NCI-H2227 (cell line): ENCODE measurements around the gene CLSTN2.

Experiments
- DNase-seq: peaks from one replicate; lab custom pipeline; 2025; ENCODE audit not compliant: unreplicated experiment; lab: John Stamatoyannopoulos, UW

Gene CLSTN2

DNA sequence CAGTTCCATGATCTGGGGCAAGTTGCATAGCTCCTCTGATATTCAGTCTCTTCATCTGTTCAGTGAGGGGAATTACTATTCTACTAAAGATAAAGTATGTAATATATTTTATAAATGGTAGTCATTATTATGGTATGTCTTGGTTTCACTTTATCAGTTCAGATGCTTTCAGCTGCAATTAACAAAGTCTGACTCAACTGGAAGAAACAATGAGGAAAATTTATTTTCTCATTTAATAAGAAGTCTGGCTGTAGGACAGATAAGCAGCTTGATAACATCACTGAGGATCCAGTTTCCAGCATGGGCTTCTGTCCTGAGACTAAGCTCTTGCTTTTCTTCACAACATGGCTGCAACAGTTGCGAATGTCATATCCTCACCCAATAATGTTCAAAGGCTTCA lies 388.6 kb downstream of the CLSTN2 start:
- DNase-seq = no peak

DNA sequence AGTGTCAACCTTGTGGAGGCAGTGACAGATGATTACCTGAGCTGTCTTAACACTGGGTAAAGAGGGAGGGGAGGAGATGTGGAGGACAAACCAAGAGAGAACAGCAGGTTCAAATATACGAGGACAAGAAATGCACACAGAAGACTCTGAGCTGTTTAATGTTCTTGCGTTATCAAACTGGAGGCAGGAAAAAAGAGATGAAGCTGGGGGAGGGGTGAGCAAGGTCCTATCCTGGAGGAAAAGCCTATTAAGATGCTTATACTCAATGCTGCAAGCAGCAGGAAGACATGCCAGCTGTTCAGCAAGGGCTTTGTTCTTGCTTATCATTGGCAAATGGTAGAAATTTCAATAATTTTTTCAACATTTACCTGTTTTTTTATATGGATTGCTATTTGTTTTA lies 397.1 kb downstream of the CLSTN2 start:
- DNase-seq = no peak

DNA sequence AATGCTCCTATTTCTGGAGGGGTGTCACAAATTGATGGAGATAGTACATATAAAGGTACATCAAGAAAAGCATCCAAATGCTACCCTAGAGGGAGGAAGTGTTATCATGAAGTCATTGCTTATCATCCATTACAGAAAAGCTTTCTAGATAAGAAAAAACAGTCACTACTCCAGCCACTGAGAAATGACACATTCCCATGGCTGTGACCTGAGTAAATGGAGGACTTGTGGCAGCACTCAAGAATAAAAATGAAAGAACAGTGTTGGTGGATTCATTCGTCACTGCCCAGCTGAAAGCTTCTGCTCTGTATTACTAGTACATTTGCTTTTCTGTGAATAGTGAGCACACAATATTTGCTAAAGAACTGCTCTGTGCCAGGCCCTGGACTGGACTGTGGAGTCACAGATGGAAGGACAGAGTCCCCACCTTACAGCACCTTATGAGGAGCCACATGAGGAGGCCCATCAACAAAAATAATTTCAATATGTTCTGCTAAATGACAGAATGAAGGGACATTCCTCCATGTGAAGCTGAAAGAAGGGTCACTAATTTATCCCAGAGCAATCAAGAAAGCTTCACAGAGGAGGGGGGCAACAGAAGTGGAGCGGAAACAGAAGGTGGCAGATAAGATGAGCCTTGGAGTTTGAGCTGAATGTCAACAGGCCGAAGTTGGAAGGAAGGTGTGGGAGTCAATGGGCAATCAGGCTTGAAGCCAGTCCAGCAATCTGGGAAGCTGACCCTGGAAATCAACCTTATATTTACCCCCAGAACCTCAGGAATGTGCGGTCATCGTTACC lies 399.3 kb downstream of the CLSTN2 start:
- DNase-seq = no peak

DNA sequence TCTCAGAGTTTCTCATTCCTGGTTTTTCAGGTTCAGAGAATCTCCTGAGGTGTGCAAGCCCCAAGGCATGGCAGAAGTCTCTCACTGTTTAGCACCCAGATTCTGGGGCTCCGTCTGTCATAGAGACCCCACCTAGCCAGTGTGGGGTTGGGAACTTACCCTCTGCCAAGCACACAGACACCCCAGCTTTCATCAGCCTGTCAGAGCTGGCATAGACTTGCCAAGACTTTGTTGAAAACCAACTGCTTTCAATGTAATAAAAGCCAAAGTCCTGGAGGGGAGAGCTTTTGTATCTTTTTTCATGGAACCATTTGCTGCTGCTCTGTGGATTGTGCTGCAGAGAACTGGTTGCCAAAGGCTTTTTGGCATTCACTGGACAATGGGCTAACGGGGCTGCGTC lies 401.5 kb downstream of the CLSTN2 start:
- DNase-seq = no peak

DNA sequence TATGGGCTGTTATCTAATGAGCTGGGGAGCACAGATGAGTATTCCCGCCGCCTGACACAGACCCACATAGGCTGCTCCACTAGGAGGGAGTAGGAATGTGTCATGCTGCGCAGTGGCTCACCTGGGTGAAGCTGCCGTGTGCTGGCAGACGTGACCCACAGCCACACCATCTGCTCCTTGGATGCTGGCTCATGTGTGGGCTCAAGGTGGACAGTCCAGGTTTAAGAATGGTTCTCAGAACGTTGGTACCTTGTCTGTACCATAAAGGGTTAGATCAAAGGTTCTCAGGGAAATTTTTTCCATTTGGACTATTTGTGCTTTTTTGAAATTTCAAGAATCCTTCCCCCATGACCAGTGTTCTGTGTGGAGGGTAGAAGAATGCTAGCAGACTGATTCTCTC lies 403.9 kb downstream of the CLSTN2 start:
- no peak for DNase-seq

DNA sequence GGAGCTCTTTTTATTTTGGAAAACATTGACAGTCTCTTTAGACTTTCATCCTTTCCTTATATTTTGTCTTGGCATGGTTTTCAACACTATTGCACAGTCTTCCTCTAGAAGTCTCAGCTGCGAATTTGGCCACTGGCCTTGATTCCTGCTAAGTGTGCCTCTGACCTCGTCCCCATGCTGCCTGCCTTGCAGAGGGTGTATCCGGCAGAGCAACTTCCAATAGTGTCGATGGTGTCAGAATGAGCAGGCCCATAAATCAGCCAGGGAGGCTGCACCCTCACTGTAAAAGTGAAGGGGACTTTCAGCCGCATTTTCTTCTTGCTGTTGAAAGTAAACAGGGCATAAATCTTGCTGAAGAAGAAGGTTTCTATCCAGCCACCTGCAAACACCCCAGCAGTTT lies 406.2 kb downstream of the CLSTN2 start:
- no peak for DNase-seq

DNA sequence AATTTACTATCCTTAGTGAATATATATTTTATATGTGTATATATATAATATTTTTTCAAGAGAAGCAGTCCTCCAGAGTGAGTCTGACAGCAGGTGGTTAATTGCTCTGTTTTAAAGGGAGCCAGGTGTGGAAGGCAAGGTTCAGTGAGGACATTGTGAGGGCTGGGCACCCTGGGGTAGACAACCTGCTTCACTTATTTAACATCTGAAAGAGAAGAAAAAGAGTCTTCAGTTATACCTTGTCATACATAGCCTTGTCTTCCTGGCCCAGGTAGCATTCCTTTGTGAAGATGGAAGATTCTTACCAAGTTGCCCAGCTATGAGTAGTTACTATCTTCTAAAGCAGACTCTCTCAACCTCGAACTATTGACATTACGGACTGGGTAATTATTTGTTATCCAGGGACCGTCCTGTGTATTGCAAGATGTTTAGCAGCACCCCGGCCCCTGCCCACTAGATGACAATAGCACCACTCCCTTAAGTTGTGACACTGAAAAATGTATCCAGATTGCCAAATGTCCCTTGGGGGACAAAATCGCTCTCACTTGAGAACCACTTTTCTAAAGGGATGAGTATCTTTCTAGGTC lies 406.9 kb downstream of the CLSTN2 start:
- no peak for DNase-seq

DNA sequence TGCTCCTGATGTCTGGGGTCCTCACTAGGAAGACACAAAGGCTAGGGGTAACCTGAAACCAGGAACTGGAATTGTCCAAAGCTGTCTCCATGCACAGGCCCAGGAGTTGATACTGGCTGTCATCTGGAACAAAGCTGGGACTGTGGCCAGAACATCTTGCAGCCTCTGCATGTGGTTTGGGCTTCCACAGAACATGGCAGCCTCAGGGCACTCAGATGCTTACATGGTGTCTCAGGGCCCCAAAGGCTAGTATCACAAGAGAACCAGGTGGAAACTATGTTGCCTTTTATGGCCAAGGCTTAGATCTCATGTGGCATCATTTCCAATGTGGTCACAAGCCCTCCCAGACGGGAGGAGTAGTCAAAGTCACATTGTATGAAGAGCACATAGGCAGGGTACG lies 407.7 kb downstream of the CLSTN2 start:
- no peak for DNase-seq

DNA sequence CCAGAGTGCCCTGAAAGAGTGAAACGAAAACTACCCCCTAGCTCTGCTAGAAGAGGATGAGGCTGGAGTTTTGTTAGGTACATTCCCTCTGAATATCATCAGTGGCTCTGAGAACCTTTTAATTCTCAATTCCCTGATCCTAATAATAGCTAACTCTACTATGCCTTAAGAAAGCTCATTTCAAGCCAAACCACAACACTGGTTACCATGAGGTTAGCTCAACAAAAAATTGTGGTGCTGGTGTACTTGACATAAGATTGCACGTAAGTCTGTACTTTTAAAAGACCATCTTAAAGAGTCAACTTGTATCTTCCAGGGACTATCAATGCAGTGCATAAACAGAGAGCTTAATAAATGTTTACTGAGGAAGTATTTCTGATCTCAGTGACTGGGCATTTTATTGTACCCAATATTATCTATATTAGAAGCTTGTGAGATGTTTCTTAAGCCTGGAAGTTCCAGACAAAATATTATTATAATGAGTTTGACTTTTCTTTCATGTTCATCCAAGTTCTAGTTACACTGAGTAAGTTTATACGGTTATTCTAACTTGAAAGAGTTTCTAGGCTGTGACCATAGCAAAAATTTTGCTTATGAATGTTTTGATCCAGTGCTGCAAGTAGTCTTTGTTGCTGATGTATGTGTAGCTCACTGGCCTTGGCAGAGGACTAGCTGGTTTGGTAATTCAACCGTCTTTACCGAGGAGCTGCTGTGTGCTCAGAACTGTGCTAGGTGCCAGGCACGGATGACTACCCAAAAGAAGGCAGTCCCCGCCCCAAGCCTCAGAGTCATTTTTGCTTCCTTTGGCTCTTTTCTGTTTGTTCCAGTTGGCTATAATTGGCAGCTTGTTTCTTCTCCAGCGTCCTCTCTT lies 408.5 kb downstream of the CLSTN2 start:
- no peak for DNase-seq

DNA sequence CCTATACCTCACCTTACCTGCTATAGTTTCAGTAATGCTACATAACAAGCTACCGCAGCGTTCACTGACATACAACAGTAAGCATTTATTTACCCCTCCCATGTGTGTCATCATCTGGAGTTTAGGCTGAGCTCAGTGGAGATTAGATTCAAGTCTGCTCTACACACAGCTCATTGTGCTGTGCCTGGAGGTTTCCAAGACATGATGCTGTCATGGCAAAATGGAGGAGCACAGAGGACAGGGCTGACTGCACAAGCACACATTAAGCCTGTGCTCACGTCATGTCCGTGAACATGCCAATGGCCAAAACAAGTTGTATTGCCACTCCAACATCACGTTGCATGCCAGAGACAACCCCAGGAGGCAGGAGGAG lies 409.1 kb downstream of the CLSTN2 start:
- no peak for DNase-seq

DNA sequence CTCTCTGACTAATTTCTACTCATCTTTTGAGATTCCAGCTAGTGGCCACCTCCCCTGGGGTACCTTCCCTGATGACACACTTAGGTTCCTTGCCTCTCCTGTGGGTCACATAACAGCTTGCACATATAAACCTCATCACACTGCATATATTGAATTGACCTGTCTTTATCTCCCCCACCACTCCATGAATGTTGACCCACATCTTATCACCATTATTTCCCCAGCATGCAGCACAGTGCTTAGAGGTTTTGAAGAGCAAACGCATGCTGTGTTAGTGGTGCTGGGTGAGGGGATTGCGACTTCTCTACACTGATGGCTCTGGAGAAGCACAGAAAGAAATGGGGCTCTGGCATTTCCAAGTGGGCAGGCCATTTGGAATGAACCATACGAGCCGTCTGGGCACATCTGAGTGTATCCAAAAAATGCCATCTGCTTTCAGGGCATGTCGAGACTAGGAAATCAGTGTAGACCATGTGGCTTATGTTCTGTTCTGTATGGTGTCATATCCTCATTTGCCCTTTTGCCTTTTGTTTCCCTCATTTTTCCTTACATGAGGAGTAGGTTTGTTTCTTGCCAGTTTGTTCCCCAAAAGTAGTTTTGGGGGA lies 409.7 kb downstream of the CLSTN2 start:
- peak; percentile 7 for DNase-seq

DNA sequence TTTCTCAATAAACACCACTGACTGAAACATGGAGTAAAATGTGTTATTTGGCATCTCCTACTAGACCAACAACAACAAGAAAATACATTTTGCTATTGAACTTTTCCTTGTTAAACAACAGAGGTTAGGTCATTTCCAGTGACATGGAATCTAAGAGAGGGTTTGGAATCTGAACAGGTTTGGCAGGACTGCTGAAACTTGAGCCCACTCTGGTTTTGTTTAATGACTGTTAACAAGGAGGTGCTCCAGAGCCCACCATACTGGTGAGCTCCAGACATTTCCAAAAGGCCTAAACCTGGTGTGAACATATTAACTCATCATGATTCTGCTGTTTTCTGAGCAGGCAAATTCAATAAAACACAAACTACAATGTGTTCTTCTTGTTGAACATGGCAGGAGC lies 412.2 kb downstream of the CLSTN2 start:
- no peak for DNase-seq

DNA sequence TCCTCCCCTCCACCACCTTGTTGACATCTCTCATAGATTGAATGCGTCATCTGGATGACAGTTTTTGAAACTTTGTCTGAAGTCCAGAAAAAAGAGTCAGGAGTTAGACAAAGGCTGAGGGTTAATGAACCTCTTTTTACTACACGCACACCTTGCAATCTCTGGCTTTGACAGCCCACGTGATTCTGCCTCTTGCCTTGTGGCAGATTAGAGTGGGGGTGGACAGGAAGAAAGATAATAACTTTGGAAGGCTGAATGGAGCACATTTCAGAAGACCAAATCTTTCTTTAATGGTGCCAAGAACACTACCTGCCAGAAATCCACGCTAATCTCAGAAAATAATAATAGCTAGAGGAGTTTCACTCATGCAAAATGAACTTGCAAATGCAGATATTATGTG lies 415.0 kb downstream of the CLSTN2 start:
- DNase-seq = no peak

DNA sequence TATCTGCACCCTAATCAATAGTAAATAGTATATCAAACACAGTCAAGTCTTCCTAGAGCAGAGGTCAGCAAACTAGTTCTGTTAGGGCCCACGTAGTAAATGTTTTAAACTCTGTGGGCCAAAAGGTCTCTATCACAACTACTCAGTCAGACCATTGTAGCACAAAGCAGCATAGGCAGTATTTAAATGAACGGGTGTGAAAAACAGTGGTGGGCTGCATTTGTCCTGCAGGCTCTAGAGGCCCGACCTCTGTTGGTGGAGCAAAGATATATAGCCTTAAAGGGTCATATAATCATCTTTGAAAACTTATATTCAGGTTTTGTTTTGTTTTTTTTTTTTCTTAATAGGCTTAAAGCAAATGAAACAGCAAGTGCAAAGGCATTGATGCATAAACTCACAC lies 416.5 kb downstream of the CLSTN2 start:
- no peak for DNase-seq

DNA sequence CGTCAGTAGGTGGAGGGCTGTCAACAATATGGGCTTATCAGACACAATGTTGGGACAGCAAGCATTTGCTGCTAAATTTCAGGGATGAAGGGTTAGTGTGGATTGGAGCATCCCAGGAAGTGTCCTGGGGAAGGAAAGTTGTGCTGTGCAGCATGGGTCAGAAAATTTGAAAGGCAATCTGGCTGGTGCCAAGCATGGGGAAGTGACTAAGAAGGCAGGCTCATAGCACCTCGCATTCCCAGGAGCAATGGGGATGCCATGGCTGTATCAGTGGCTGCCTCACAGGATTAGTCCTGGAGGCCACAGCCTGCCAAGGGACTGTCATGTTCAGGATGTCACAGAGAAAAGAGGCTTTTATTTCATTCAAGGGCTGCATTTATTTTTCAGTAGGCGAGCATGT lies 420.5 kb downstream of the CLSTN2 start:
- no peak for DNase-seq

DNA sequence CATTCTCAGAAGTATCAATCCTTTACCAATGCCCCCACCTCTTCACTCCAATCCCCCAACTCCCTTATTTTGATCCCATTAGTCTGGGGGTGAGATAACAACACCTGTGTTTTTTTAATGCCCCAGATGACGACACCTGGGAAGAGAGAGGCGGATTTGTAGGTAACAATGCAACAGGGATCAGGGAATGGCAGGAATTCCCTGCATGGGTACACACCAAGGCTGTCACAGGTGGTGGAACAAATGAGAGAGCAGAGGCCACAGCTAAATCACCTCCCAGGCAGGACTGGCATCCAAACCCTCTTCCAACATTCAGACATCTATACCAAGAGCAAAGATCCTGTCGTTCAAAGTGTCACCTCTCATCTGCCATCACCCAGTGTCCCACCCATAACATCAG lies 423.7 kb downstream of the CLSTN2 start:
- DNase-seq = no peak

DNA sequence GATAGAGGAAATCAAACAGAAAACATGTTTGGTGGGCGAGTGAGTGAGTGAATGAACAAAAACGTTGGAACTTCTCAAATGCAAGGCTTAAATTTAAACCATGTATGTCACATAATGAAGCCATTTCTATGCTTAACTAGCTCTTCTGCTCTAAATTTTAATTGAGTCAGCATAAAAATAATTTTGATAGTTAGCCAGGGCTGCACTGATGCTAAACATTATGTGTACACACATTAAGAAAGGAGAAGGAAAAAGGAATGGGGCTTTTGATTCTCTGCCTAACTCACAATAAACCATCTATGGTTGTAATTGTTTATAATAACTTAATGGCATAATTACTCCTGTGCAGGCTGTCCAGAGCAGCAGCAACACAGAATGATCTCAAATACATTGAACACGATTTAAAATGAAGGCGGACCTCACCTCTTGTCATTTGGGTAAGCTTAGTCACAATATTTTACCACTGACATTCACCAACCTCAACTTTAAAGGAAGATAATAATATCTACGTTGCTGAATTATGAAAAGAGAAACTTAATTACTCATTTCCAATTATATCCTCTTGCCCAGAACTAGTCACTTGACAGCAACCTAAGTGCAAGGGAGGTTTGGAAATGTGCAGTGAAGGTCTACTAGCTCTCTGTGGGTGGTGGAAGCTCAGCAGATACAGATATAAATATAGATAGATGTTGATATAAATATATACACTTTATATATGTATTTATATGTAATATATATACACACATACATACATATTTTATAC lies 424.4 kb downstream of the CLSTN2 start:
- no peak for DNase-seq

DNA sequence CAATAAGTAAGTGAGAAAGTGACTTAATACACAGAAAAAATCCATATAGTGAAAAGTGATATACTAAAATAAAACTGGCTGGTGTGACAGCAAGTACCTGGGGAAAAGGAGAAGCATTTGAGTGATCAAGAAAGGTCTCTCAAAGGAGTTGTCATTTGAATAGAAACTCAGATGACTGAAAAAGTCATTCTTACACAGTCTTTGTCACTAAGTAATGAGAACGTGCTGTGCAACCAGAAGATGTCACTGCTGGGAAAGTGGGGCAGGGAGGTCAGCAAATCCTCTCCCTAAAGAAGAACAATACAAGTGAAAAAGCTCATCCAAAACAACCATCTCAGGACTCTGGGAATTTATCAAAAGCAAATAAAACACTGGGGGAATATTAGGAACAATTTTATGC lies 425.3 kb downstream of the CLSTN2 start:
- DNase-seq = no peak

DNA sequence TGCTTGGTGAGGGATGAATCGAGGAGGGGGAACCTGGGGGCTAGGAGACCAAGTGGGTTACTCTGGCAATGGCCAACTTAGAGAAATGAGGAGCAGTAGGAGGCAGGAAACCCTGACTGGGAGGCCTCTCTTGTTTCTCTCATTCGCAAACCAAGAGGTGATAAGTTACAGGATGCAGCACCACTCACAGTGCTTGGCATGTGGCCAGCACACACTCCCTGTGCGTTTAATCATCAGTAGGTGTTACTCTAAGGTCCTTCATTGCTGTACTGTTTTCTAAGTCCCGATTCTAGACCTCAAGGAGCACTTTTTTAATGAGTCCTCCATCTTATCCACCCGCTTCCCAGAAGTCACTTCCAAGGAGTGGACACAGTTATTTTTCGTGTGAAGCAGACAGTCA lies 428.8 kb downstream of the CLSTN2 start:
- DNase-seq = no peak

DNA sequence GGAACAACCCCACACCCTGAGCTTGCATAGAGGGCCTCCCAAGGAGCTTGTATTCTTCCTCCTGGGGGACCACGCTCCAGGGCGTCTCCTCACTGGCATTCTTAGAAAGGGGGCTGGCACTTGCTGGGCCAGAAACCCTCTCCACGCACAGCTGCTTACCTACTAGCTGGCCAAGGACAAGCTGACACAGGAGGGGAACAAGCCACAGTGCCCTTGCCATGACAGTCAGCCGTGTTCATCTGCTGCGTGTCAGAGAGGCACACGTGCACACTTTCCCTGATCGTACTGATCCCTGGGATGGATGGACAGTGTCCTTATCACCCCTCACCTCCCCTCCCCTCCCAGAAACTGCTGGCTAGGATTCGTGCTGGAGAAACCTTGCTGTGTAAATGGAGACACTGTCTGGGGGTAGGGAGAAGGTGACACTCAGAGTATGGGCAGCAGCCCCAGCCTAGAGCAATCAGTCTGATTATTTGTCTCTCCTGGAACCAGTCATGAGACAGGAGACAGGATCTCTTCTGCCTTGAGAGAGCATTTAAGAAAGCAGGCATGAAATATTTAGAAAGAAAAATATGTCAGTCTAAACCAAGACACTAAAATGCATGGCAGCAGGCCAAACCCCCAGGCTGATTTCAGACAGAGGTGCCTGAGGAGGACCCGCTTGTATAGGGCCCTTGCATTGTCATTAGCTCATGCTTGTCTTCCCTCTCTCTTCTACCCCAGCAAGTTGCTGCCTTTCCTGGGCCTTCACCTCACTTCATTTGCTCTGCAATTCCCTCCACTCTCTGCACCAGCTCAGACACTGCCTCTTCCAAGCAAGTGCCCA lies 431.1 kb downstream of the CLSTN2 start:
- DNase-seq = no peak
